LNCaP clone FGC (cell line): ENCODE results near the gene LARP1.
"Not testable (repeated sequence)": the region's sequence is repeated elsewhere in the genome, so short reads cannot be mapped to it uniquely, and the experiment has no call there.

Source experiments
- DNase-seq: peaks from one replicate; pipeline ENCODE4 v3.0.0-alpha.2; 2011; ENCODE audit warnings: low read depth
- H3K4me3 ChIP-seq: 2 replicates; pipeline ENCODE4 v1.5.1; 2011; ENCODE audit warnings: mild to moderate bottlenecking, low read depth, low read length, control low read depth
- CTCF ChIP-seq: IDR thresholded peaks from 2 replicates; pipeline ENCODE4 v1.5.1; 2012; ENCODE audit warnings: mild to moderate bottlenecking; ENCODE audit not compliant: control insufficient read depth, insufficient read depth; ENCODE audit errors: extremely low read depth

LARP1 gene

GRCh38 chr5:154737667-154738320 lies 17.4 kb upstream of the LARP1 start:
- DNase-seq, result no peak
- TF ChIP-seq CTCF, result no peak
- H3K4me3 ChIP-seq, result no peak overlapping the region

- no peak for TF ChIP-seq CTCF
- no peak for DNase-seq
- no peak overlapping the region for H3K4me3 ChIP-seq
These were observed 14.7 kb upstream of the LARP1 start for GRCh38 chr5:154740483-154740882.

GRCh38 chr5:154740957-154741356 lies 14.2 kb upstream of the LARP1 start:
- no peak for DNase-seq
- TF ChIP-seq CTCF, result no peak
- no peak overlapping the region for H3K4me3 ChIP-seq

GRCh38 chr5:154741415-154741814 lies 13.8 kb upstream of the LARP1 start:
- DNase-seq, result no peak
- no peak for TF ChIP-seq CTCF
- H3K4me3 ChIP-seq, result no peak overlapping the region

- no peak for TF ChIP-seq CTCF
- no peak overlapping the region for H3K4me3 ChIP-seq
These were observed 11.4 kb upstream of the LARP1 start for GRCh38 chr5:154743812-154744211.

GRCh38 chr5:154745349-154745748 lies 9.8 kb upstream of the LARP1 start:
- TF ChIP-seq CTCF, result no peak
- no peak for DNase-seq
- no peak overlapping the region for H3K4me3 ChIP-seq

More at GRCh38 chr5:154743812-154744211, 11.4 kb upstream of the LARP1 start:
- DNase-seq, result no peak

- no peak overlapping the region for H3K4me3 ChIP-seq
- no peak for TF ChIP-seq CTCF
- no peak for DNase-seq
These were observed 5.7 kb upstream of the LARP1 start for GRCh38 chr5:154749491-154749890.

- DNase-seq, H3K4me3 ChIP-seq: not testable (repeated sequence)
These were observed 4.5 kb upstream of the LARP1 start for GRCh38 chr5:154750641-154751040.
